ENCODE results near the gene DDX17.

DDX17 gene

GRCh38 chr22:38506118-38506962 is at the start of gene DDX17:
TSS of gene DDX17 (minus strand) at chr22:38506311.
- DNase-seq: peak; percentile 97

GRCh38 chr22:38554281-38554680 is 48.2 kb upstream of the DDX17 start:
- no peak for DNase-seq

GRCh38 chr22:38549101-38549894 is 43.2 kb upstream of the DDX17 start:
- DNase-seq: no peak

GRCh38 chr22:38540701-38541100 is 34.6 kb upstream of the DDX17 start:
- DNase-seq: no peak

DNA sequence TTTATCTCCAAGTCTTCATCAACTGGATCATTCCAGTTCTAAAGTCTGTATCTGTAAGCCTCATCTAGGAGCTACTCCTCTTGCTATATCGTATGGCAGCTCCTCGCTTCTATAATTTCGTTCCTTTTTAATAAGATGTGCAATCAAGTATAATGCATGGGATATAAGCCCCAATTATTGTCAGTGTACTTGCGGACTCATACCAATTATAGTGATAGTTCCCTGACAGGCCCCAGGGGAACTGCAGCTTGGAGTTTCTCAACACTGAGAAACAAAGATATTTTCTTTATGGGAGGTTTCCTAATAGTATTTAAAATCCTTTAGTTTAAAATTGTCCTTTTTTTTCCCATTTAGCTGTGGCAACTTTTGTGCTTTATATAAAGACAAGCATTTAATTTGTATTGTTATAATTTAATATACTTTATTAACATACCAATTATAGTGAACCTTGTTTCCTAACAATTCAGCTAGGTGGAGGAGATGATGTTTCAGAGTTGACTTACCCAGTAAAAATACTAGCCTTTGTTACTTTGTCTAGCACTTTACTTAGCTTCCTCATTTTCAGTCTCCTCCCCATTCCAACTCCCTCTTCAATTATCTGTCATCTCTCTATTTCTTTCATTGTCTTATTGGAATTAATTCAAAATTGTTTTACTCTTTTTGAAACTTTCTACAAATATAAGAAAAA is 25.3 kb upstream of the DDX17 start:
- DNase-seq: peak; percentile 11

DNA sequence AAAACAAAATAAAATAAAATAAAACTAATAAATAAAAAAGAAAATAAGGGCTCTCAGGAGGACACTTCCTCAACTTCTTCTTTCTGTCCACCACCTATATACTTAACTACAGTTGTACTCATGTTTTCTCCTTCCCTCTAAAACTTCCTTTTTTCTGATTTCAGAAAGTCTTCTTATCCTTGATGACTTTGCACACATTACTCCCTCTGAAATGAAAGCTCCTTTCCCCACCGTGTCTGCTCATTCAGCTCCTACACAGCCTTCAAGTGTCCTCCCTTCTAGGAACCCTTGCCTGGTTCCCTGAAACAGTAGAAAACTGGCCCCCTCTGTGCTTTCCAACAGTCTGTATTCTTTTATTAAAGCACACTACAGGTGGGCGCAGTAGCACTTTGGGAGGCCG is 18.3 kb upstream of the DDX17 start:
- no peak for DNase-seq

DNA sequence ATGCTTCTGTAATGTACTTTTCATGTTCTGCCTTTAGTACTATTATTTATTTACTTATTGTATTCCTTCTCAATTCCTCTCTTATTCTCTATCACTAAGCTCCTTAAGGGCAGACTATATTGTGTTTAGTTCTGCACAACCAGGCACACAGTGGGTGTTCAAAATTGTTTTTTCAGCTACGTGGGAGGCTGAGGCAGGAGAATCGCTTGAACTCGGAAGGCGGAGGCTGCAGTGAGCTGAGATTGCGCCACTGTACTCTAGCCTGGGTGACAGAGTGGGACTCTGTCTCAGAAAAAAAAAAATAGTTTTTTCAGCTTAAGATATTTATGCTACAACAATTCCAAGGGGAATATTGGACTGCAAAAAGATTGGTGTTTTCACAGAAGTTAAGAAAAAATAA is 17.4 kb upstream of the DDX17 start:
- DNase-seq: no peak

DNA sequence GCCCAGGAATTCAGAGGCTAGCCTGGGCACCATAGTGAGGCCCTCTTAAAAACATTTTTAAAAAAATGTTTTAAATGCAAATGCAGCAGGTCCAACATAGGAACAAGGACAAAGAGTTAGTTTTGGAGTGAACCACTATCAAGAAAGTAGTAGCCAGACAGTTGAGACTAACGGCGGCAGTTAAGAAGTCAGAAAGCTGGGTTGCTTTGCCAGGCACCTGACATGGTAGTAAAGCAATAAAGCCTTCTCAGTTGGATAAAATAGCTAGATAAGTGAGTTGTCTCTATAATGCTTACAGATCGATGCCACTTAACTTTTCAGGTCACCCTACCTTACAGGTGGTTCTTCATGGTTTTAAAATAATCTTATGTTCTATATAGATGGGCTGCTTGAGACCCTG is 16.9 kb upstream of the DDX17 start:
- no peak for DNase-seq

GRCh38 chr22:38519453-38520250 is 13.5 kb upstream of the DDX17 start:
- DNase-seq: no peak

DNA sequence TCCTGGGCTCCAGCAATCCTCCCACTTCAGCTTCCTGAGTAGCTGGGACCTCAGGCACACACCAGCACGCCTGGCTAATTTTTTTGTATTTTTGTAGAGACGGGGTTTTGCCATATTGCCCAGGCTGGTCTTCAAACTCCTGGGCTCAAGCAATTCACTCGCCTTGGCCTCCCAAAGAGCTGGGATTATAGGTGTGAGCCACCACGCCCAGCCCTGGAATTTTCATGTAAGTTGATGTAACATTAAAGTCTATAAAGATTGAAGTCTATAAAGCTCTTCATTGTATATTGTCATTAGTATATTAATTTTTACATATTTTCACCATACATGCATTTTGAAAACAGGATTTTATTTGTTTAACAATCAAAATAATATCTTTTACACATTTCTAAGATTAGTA is 12.5 kb upstream of the DDX17 start:
- DNase-seq: no peak

DNA sequence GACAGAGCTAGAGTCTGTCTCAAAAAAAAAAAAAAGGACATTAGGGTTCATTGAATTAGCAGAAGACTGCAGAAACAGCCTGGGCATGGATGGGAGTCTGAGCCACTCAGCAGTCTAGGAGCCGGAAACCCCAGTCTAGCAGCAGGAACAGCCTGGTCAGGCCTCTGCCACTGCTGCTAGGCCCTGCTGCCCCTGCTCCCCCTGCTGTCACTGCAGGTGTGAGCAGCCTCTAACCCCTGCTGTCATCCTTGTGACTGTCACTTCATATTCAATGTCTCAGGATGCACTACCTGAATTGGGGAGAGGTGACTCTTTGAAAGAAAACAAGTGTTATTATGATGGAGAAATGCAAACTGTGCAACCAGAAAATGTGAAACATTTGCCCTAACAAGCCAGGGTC is 7.0 kb upstream of the DDX17 start:
- peak; percentile 56 for DNase-seq

GRCh38 chr22:38510416-38510970 is 4.4 kb upstream of the DDX17 start:
- no peak for DNase-seq

- peak; percentile 85 for DNase-seq
Observed at GRCh38 chr22:38505541-38506117, 482 bp downstream of the DDX17 start.

- peak; percentile 80 for DNase-seq
Observed at GRCh38 chr22:38504731-38505540, 1.2 kb downstream of the DDX17 start.

- DNase-seq: no peak
Observed at GRCh38 chr22:38503021-38503420, 3.1 kb downstream of the DDX17 start.

DNA sequence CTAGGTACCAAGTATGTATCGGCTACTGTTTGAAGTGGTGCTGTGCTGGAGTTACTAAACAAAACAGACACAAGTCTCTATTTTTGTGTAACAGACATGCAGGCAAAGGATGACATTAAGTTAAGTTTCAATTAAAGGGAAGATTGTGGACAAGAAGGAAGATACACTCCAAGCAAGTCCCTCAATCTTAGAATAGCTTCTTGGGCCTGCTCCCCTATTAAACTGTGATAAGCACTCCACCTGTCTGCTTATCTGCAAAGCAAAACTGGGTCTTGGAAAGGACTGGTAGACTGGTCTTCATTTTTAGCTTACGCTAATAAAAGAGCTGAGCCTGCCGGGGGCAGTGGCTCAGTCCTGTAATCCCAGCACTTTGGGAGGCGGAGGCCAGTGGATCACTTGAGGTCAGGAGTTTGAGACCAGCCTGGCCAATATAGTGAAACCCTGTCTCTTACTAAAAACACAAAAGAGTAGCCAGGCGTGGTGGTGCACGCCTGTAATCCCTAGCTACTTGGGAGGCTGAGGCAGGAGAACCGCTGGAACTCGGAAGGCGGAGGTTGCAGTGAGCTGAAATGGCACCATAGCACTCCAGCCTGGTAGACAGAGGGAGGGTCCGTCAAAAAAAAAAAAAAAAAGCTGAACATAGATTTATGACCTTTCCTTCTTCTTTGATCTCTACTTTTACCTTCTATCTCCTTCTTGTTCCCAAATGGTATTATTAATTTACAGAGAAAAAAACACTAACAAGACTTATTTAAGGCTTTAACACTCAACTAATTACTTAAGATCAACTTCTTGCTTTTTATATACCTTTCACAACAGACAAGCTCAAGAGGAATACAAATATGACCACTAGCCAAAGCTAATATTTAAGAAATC is 4.1 kb downstream of the DDX17 start:
- DNase-seq: no peak

- no peak for DNase-seq
Observed at GRCh38 chr22:38497869-38498268, 8.2 kb downstream of the DDX17 start.

- no peak for DNase-seq
Observed at GRCh38 chr22:38494939-38495338, 11.2 kb downstream of the DDX17 start.

GRCh38 chr22:38494498-38494897 is 11.6 kb downstream of the DDX17 start:
- no peak for DNase-seq

Measured in NCI-H69 (cell line).